Caco-2 (cell line): Measurements from ENCODE around the gene ABHD17B. TPM values are rescaled to one million over a fixed set of nuclear protein-coding genes. Genes with fewer than 3 reads are reported as not detected.

Experiments
- BruUV-seq: library from RNA; stranded (reverse); fragments of 400-500 nt; replicated peaks from 2 replicates; lab custom pipeline; 2021; lab: Mats Ljungman, UMichigan
- CTCF ChIA-PET: fragments of 300-600 bp; sonication (Branson Sonifier 250); formaldehyde crosslinking; loops from one replicate; lab custom pipeline; 2022; ENCODE audit warnings: antibody characterized with exemption; lab: Charles Lee
- POLR2A ChIA-PET: fragments of 300-600 bp; sonication (Branson Sonifier 250); formaldehyde crosslinking; loops from one replicate; lab custom pipeline; 2022; ENCODE audit warnings: antibody characterized with exemption; lab: Charles Lee
- DNase-seq, 2 experiments: peaks; one replicate each; pipeline versions ENCODE4 v3.0.0 to v3.0.0-alpha.2; 2020 to 2022
- H3K27me3 ChIP-seq: replicated peaks from 2 replicates; pipeline ENCODE4 v1.6.0; 2011; ENCODE audit warnings: low read length; ENCODE audit not compliant: control insufficient read depth, insufficient read depth
- H3K36me3 ChIP-seq: 2 replicates; pipeline ENCODE4 v1.5.1; 2011; ENCODE audit warnings: low read length; ENCODE audit not compliant: control insufficient read depth, insufficient read depth
- H3K4me1 ChIP-seq: fragments of 250-450 bp; sonication (Bioruptor Pico); 2 replicates; pipeline ENCODE4 v1.5.1; 2020; ENCODE audit warnings: mild to moderate bottlenecking
- H3K4me3 ChIP-seq: 2 replicates; pipeline ENCODE4 v1.5.1; 2011; ENCODE audit warnings: low read depth, mild to moderate bottlenecking, control low read depth, low read length
- H3K9me3 ChIP-seq: fragments of 250-450 bp; sonication (Bioruptor Pico); 2 replicates; pipeline ENCODE4 v1.5.1; 2020; ENCODE audit warnings: mild to moderate bottlenecking, moderate library complexity
- H3K27ac Mint-ChIP-seq: one replicate; pipeline ENCODE4 v1.8.0; 2022; ENCODE audit warnings: mixed read lengths; ENCODE audit not compliant: unreplicated experiment
- H3K27me3 Mint-ChIP-seq: one replicate; pipeline ENCODE4 v1.8.0; 2022; ENCODE audit warnings: mixed read lengths; ENCODE audit not compliant: insufficient read depth, unreplicated experiment
- H3K36me3 Mint-ChIP-seq: one replicate; pipeline ENCODE4 v1.8.0; 2022; ENCODE audit warnings: mild to moderate bottlenecking, mixed read lengths; ENCODE audit not compliant: insufficient read depth, unreplicated experiment
- H3K4me1 Mint-ChIP-seq: one replicate; pipeline ENCODE4 v1.8.0; 2022; ENCODE audit warnings: low read depth, mixed read lengths; ENCODE audit not compliant: unreplicated experiment
- H3K4me3 Mint-ChIP-seq: one replicate; pipeline ENCODE4 v1.8.0; 2022; ENCODE audit warnings: mild to moderate bottlenecking, moderate library complexity, mixed read lengths; ENCODE audit not compliant: unreplicated experiment
- H3K9me3 Mint-ChIP-seq: one replicate; pipeline ENCODE4 v1.8.0; 2022; ENCODE audit warnings: mixed read lengths; ENCODE audit not compliant: unreplicated experiment
- intact Hi-C: fragments of 100-400 bp; cut with micrococcal nuclease; formaldehyde crosslinking; loops from one replicate; pipeline ENCODE4 v1.10.0; 2022; ENCODE audit not compliant: unreplicated experiment
- total RNA-seq: library from RNA; stranded (reverse); gene quantifications from 2 replicates; pipeline ENCODE4 v1.2.3, GENCODE V29; 2022
- TF ChIP-seq, protein P1 (sequence below), 2 experiments: fragments of 200-600 bp in 1 of 2; IDR thresholded peaks; 1 replicate in 1 of 2; 2 replicates in 1 of 2; pipeline versions ENCODE4 v1.5.1 to v1.8.0; 2011 to 2022; ENCODE audit warnings: antibody characterized with exemption in 1 of 2, control low read depth in 1 of 2, inconsistent platforms in 1 of 2, low read depth in 1 of 2, low read length in 1 of 2, mild to moderate bottlenecking in 1 of 2, moderate library complexity in 1 of 2; ENCODE audit not compliant: insufficient read depth in 1 of 2, severe bottlenecking in 1 of 2, unreplicated experiment in 1 of 2

The ABHD17B gene
- total RNA-seq, 1 experiment from 2014 or later: 6.9 TPM

GRCh38 chr9:71924576-71924975 lies 13.6 kb upstream of the ABHD17B start:
- Histone ChIP-seq H3K36me3 (no peaks in the 10 kb centered on the region), H3K4me1 (no peaks in the 10 kb centered on the region), H3K9me3 (no peaks in the 10 kb centered on the region), H3K4me3 (no peak overlapping the region), H3K27me3 (no peaks in the 10 kb centered on the region)
- Mint-ChIP-seq H3K36me3 (peaks cover 7% of the 10 kb centered on the region), H3K4me1 (no peaks in the 10 kb centered on the region), H3K27me3 (no peaks in the 10 kb centered on the region), H3K27ac (no peak overlapping the region), H3K4me3 (no peak overlapping the region), H3K9me3 (no peaks in the 10 kb centered on the region)
- ChIA-PET CTCF (no interaction called here), POLR2A (no interaction called here)
- TF ChIP-seq, protein P1, sequence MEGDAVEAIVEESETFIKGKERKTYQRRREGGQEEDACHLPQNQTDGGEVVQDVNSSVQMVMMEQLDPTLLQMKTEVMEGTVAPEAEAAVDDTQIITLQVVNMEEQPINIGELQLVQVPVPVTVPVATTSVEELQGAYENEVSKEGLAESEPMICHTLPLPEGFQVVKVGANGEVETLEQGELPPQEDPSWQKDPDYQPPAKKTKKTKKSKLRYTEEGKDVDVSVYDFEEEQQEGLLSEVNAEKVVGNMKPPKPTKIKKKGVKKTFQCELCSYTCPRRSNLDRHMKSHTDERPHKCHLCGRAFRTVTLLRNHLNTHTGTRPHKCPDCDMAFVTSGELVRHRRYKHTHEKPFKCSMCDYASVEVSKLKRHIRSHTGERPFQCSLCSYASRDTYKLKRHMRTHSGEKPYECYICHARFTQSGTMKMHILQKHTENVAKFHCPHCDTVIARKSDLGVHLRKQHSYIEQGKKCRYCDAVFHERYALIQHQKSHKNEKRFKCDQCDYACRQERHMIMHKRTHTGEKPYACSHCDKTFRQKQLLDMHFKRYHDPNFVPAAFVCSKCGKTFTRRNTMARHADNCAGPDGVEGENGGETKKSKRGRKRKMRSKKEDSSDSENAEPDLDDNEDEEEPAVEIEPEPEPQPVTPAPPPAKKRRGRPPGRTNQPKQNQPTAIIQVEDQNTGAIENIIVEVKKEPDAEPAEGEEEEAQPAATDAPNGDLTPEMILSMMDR (IDR thresholded peaks at IDR 0.05; ENCODE audit: insufficient read depth in 1 of 2, low read depth in 1 of 2, low read length in 1 of 2, severe bottlenecking in 1 of 2, unreplicated experiment in 1 of 2): no peak
- BruUV-seq: no TSS peak
- intact Hi-C loops: no loop called here
- no peak for DNase-seq

GRCh38 chr9:71921190-71921814 lies 10.3 kb upstream of the ABHD17B start:
- ChIA-PET POLR2A (no interaction called here), CTCF (interaction anchor here (0.7 kb wide), 1 partner anchor 98 kb away, joined by 3 read pairs; no protein-coding TSS in a partner anchor)
- no peaks in the 10 kb centered on the region for H3K4me1 ChIP-seq
- Mint-ChIP-seq H3K27me3 (no peaks in the 10 kb centered on the region), H3K9me3 (no peaks in the 10 kb centered on the region), H3K27ac (no peak overlapping the region), H3K4me1 (no peaks in the 10 kb centered on the region), H3K4me3 (no peak overlapping the region), H3K36me3 (peaks cover 7% of the 10 kb centered on the region)
- TF ChIP-seq, protein P1 (IDR thresholded peaks at IDR 0.05; ENCODE audit: insufficient read depth in 1 of 2, low read depth in 1 of 2, low read length in 1 of 2, severe bottlenecking in 1 of 2, unreplicated experiment in 1 of 2): no peak
- no peak overlapping the region for H3K4me3 ChIP-seq
- DNase-seq: no peak
- BruUV-seq: no TSS peak
- intact Hi-C loops: no loop called here
- H3K9me3 ChIP-seq: no peaks in the 10 kb centered on the region
- no peaks in the 10 kb centered on the region for H3K36me3 ChIP-seq
- no peaks in the 10 kb centered on the region for H3K27me3 ChIP-seq

GRCh38 chr9:71920456-71921189 lies 9.6 kb upstream of the ABHD17B start:
- DNase-seq: no peak
- Mint-ChIP-seq H3K9me3 (no peaks in the 10 kb centered on the region), H3K27me3 (no peaks in the 10 kb centered on the region), H3K27ac (no peak overlapping the region), H3K4me1 (no peaks in the 10 kb centered on the region), H3K36me3 (peaks cover 7% of the 10 kb centered on the region), H3K4me3 (no peak overlapping the region)
- no peaks in the 10 kb centered on the region for H3K4me1 ChIP-seq
- intact Hi-C loops: no loop called here
- BruUV-seq: no TSS peak
- ChIA-PET POLR2A (no interaction called here), CTCF (interaction anchor here (0.7 kb wide), 1 partner anchor 98 kb away, joined by 3 read pairs; no protein-coding TSS in a partner anchor)
- no peaks in the 10 kb centered on the region for H3K36me3 ChIP-seq
- H3K4me3 ChIP-seq: no peak overlapping the region
- H3K9me3 ChIP-seq: no peaks in the 10 kb centered on the region
- H3K27me3 ChIP-seq: no peaks in the 10 kb centered on the region
- TF ChIP-seq, protein P1 (IDR thresholded peaks at IDR 0.05; ENCODE audit: insufficient read depth in 1 of 2, low read depth in 1 of 2, low read length in 1 of 2, severe bottlenecking in 1 of 2, unreplicated experiment in 1 of 2): no peak
